Small intestine (tissue), 7 donors: ENCODE data around the gene SPIB. TPM values are rescaled to one million over a fixed set of nuclear protein-coding genes. Genes with fewer than 3 reads are reported as not detected.
"Not testable (repeated sequence)": the region's sequence is repeated elsewhere in the genome, so short reads cannot be mapped to it uniquely, and the experiment has no call there.

ENCODE experiments used
- DNase-seq, 2 donors: peaks; one replicate each; pipeline versions ENCODE4 v3.0.0 to v3.0.0-alpha.2; 2013
- FAIRE-seq: peaks from 2 replicates; lab custom pipeline; 2012; peaks lifted over from hg19 to GRCh38; lab: Jason Lieb, UNC
- H3K27ac ChIP-seq, 3 donors: one replicate each; pipeline ENCODE4 v1.5.1; 2013; ENCODE audit warnings: low read length in 2 of 3, mild to moderate bottlenecking in 2 of 3, control low read depth in 1 of 3, inconsistent platforms in 1 of 3, low read depth in 1 of 3, moderate library complexity in 1 of 3
- H3K27me3 ChIP-seq, 3 donors: one replicate each; pipeline ENCODE4 v1.6.1; 2013; ENCODE audit warnings: low read length in 3 of 3, inconsistent platforms in 1 of 3; ENCODE audit not compliant: control insufficient read depth in 3 of 3, insufficient read depth in 3 of 3
- H3K36me3 ChIP-seq, 3 donors: one replicate each; pipeline ENCODE4 v1.6.1; 2013; ENCODE audit warnings: low read length in 3 of 3, inconsistent platforms in 1 of 3, low read depth in 1 of 3, mild to moderate bottlenecking in 1 of 3, moderate library complexity in 1 of 3; ENCODE audit not compliant: control insufficient read depth in 3 of 3, insufficient read depth in 2 of 3
- H3K4me1 ChIP-seq, 3 donors: one replicate each; pipeline ENCODE4 v1.6.1; 2013; ENCODE audit warnings: low read length in 2 of 3, inconsistent platforms in 1 of 3, low read depth in 1 of 3, mild to moderate bottlenecking in 1 of 3, moderate library complexity in 1 of 3; ENCODE audit not compliant: control insufficient read depth in 3 of 3, insufficient read depth in 2 of 3
- H3K4me3 ChIP-seq, 3 donors: one replicate each; pipeline ENCODE4 v1.5.1; 2013; ENCODE audit warnings: low read length in 3 of 3, control low read depth in 1 of 3, inconsistent platforms in 1 of 3, low read depth in 1 of 3, mild to moderate bottlenecking in 1 of 3, moderate library complexity in 1 of 3
- H3K9me3 ChIP-seq, 2 donors: one replicate each; pipeline ENCODE4 v1.6.1; 2013; ENCODE audit warnings: low read depth in 1 of 2, low read length in 1 of 2; ENCODE audit not compliant: control insufficient read depth in 2 of 2, insufficient read depth in 1 of 2
- WGBS, 3 donors: extraction: QIAGEN DNeasy Blood & Tissue Kit; methylation state at CpG; one replicate each; pipeline ENCODE4 v1.1.7; 2013; 5-methylcytosine and 5-hydroxymethylcytosine counted together
- polyA plus RNA-seq, 4 donors: library from polyadenylated mRNA; stranded (reverse) in 3 of 4; unstranded in 1 of 4; fragments of 200-250 nt in 3 of 4; fragments of 120-200 nt in 1 of 4; gene quantifications; one replicate each; pipeline versions ENCODE4 v1.2.1 to v1.2.3, GENCODE V29; 2013
- donor health status: healthy with polysubstance abuse.
- donor health status: control.
- donor health status: control.
- donor health status: Bipolar disorder and iron deficiency.
- donor health status: healthy.

The SPIB gene
- polyA plus RNA-seq, 4 donors: 16.6 to 44.3 (median 31.4) TPM

GRCh38 chr19:50435221-50435620, 16.5 kb downstream of the SPIB start:
- H3K27ac ChIP-seq: no peak overlapping the region
- WGBS, 3 donors: 74 to 81% (median 76%) methylated on average over 10 to 17 of the region's 17 CpGs

GRCh38 chr19:50435627-50436026, 16.9 kb downstream of the SPIB start:
- H3K4me1 ChIP-seq: peaks cover 0 to 13% (median 3%) of the 10 kb centered on the region in 3 donors
- WGBS, 3 donors: 69 to 80% (median 77%) methylated on average over 9 to 12 of the region's 12 CpGs
- H3K27me3 ChIP-seq: peaks cover 2 to 23% (median 9%) of the 10 kb centered on the region in 3 donors
- H3K27ac ChIP-seq: no peak overlapping the region
- no peak overlapping the region for H3K4me3 ChIP-seq
- DNase-seq (no peak), FAIRE-seq (no peak)
- no peaks in the 10 kb centered on the region for H3K36me3 ChIP-seq
- no peaks in the 10 kb centered on the region for H3K9me3 ChIP-seq

More at GRCh38 chr19:50435221-50435620, 16.5 kb downstream of the SPIB start:
- Histone ChIP-seq H3K4me3 (no peak overlapping the region), H3K36me3 (no peaks in the 10 kb centered on the region), H3K9me3 (no peaks in the 10 kb centered on the region), H3K4me1 (peaks cover 0 to 13% (median 3%) of the 10 kb centered on the region in 3 donors), H3K27me3 (peaks cover 2 to 27% (median 9%) of the 10 kb centered on the region in 3 donors)
- DNase-seq (no peak), FAIRE-seq (no peak)

GRCh38 chr19:50437862-50438449, 19.2 kb downstream of the SPIB start:
- WGBS, 3 donors: 88 to 92% (median 91%) methylated on average over 5 of the region's 5 CpGs
- Histone ChIP-seq H3K36me3 (no peaks in the 10 kb centered on the region), H3K27me3 (peaks cover under 1 to 6% (median 5%) of the 10 kb centered on the region in 3 donors), H3K4me1 (no peaks in the 10 kb centered on the region), H3K27ac (no peak overlapping the region), H3K4me3 (no peak overlapping the region), H3K9me3 (no peaks in the 10 kb centered on the region)
- FAIRE-seq (no peak), DNase-seq (no peak)

- not testable (repeated sequence) for H3K27me3 ChIP-seq, FAIRE-seq, H3K27ac ChIP-seq, H3K4me1 ChIP-seq, H3K4me3 ChIP-seq, DNase-seq, H3K36me3 ChIP-seq, H3K9me3 ChIP-seq
- WGBS, 3 donors: 76 to 81% (median 81%) methylated on average over 2 of the region's 2 CpGs
Observed at GRCh38 chr19:50439130-50439529, 20.4 kb downstream of the SPIB start.

GRCh38 chr19:50444059-50444458, 25.3 kb downstream of the SPIB start:
- 64 to 82% (median 70%) methylated on average over 1 of the region's 1 CpG for WGBS, 3 donors
- DNase-seq (no peak), FAIRE-seq (no peak)
- Histone ChIP-seq H3K27ac (no peak overlapping the region), H3K9me3 (peaks cover 0 to 5% of the 10 kb centered on the region in 2 donors), H3K4me3 (no peak overlapping the region), H3K36me3 (no peaks in the 10 kb centered on the region), H3K4me1 (no peaks in the 10 kb centered on the region), H3K27me3 (no peaks in the 10 kb centered on the region)

GRCh38 chr19:50447053-50447452, 28.3 kb downstream of the SPIB start:
- Histone ChIP-seq H3K36me3 (no peaks in the 10 kb centered on the region), H3K4me1 (no peaks in the 10 kb centered on the region), H3K9me3 (peaks cover 0 to 5% of the 10 kb centered on the region in 2 donors), H3K27me3 (peaks cover 0 to 3% (median 0%) of the 10 kb centered on the region in 3 donors), H3K4me3 (no peak overlapping the region), H3K27ac (no peak overlapping the region)
- FAIRE-seq (no peak), DNase-seq (no peak)
- 80 to 89% (median 85%) methylated on average over 5 of the region's 5 CpGs for whole genome bisulfite sequencing, 3 donors

- peaks cover 0 to 3% (median 0%) of the 10 kb centered on the region in 3 donors for H3K27me3 ChIP-seq
- H3K4me3 ChIP-seq: no peak overlapping the region
- 94 to 95% (median 95%) methylated on average over 10 of the region's 10 CpGs for WGBS, 3 donors
- FAIRE-seq: no peak
- H3K36me3 ChIP-seq: no peaks in the 10 kb centered on the region
- peaks cover 0 to 5% of the 10 kb centered on the region in 2 donors for H3K9me3 ChIP-seq
- no peak overlapping the region for H3K27ac ChIP-seq
- H3K4me1 ChIP-seq: no peaks in the 10 kb centered on the region
- DNase-seq: no peak
Observed at GRCh38 chr19:50447750-50448149, 29.0 kb downstream of the SPIB start.

- DNase-seq (no peak), FAIRE-seq (no peak)
- H3K27ac ChIP-seq: no peak overlapping the region
- no peak overlapping the region for H3K4me3 ChIP-seq
- H3K27me3 ChIP-seq: peaks cover 0 to 3% (median 0%) of the 10 kb centered on the region in 3 donors
- no peaks in the 10 kb centered on the region for H3K4me1 ChIP-seq
- 50 to 73% (median 63%) methylated on average over 14 of the region's 14 CpGs for WGBS, 3 donors
- H3K9me3 ChIP-seq: peaks cover 0 to 5% of the 10 kb centered on the region in 2 donors
- H3K36me3 ChIP-seq: no peaks in the 10 kb centered on the region
Observed at GRCh38 chr19:50449236-50449899, 30.6 kb downstream of the SPIB start.
